Nephron progenitor cell (in vitro differentiated cells): ENCODE measurements around the gene KIF26A.

Source experiments
- DNase-seq: peaks from one replicate; pipeline ENCODE4 v3.0.0; 2021
- H3K27ac Mint-ChIP-seq: 2 replicates; pipeline ENCODE4 v1.8.0; 2021; ENCODE audit warnings: mild to moderate bottlenecking, moderate library complexity, mixed read lengths
- H3K27me3 Mint-ChIP-seq: 2 replicates; pipeline ENCODE4 v1.8.0; 2021; ENCODE audit warnings: mild to moderate bottlenecking, low read depth, mixed read lengths; ENCODE audit not compliant: poor library complexity
- H3K36me3 Mint-ChIP-seq: 2 replicates; pipeline ENCODE4 v1.8.0; 2021; ENCODE audit warnings: low read depth, mixed read lengths
- H3K4me1 Mint-ChIP-seq: 2 replicates; pipeline ENCODE4 v1.8.0; 2021; ENCODE audit warnings: mixed read lengths
- H3K4me3 Mint-ChIP-seq: 2 replicates; pipeline ENCODE4 v1.8.0; 2021; ENCODE audit warnings: mild to moderate bottlenecking, moderate library complexity, mixed read lengths
- H3K9me3 Mint-ChIP-seq: 2 replicates; pipeline ENCODE4 v1.8.0; 2021; ENCODE audit warnings: mild to moderate bottlenecking, moderate library complexity, mixed read lengths
- CTCF ChIP-seq: fragments of 200-600 bp; sonication (generic); IDR thresholded peaks from 2 replicates; pipeline ENCODE4 v1.5.0; 2021; ENCODE audit warnings: antibody characterized with exemption

The KIF26A gene

GRCh38 chr14:104177411-104177810 lies 39.0 kb downstream of the KIF26A start:
- no peak for DNase-seq
- Mint-ChIP-seq H3K4me3 (no peak overlapping the region), H3K9me3 (no peaks in the 10 kb centered on the region), H3K36me3 (no peaks in the 10 kb centered on the region), H3K27me3 (peaks cover 3% of the 10 kb centered on the region), H3K4me1 (peaks cover 24% of the 10 kb centered on the region), H3K27ac (no peak overlapping the region)
- TF ChIP-seq CTCF, result no peak

GRCh38 chr14:104178279-104178678 lies 39.9 kb downstream of the KIF26A start:
- DNase-seq, result no peak
- Mint-ChIP-seq H3K27ac (no peak overlapping the region), H3K27me3 (peaks cover 3% of the 10 kb centered on the region), H3K4me3 (no peak overlapping the region), H3K36me3 (no peaks in the 10 kb centered on the region), H3K4me1 (peaks cover 24% of the 10 kb centered on the region), H3K9me3 (no peaks in the 10 kb centered on the region)
- TF ChIP-seq CTCF, result no peak

GRCh38 chr14:104179126-104179525 lies 40.7 kb downstream of the KIF26A start:
- no peak for TF ChIP-seq CTCF
- H3K27me3 Mint-ChIP-seq, result peaks cover 3% of the 10 kb centered on the region
- DNase-seq, result no peak
- H3K36me3 Mint-ChIP-seq, result no peaks in the 10 kb centered on the region
- H3K4me1 Mint-ChIP-seq, result peaks cover 24% of the 10 kb centered on the region
- H3K27ac Mint-ChIP-seq, result no peak overlapping the region
- no peaks in the 10 kb centered on the region for H3K9me3 Mint-ChIP-seq
- no peak overlapping the region for H3K4me3 Mint-ChIP-seq

GRCh38 chr14:104179564-104180129 lies 41.3 kb downstream of the KIF26A start:
- Mint-ChIP-seq H3K27me3 (peaks cover 3% of the 10 kb centered on the region), H3K4me3 (no peak overlapping the region), H3K36me3 (no peaks in the 10 kb centered on the region), H3K9me3 (no peaks in the 10 kb centered on the region), H3K27ac (no peak overlapping the region), H3K4me1 (peaks cover 21% of the 10 kb centered on the region)
- no peak for TF ChIP-seq CTCF
- no peak for DNase-seq

GRCh38 chr14:104180561-104181165 lies 42.3 kb downstream of the KIF26A start:
- Mint-ChIP-seq H3K36me3 (no peaks in the 10 kb centered on the region), H3K27ac (no peak overlapping the region), H3K4me1 (peaks cover 19% of the 10 kb centered on the region), H3K9me3 (no peaks in the 10 kb centered on the region), H3K27me3 (peaks cover 3% of the 10 kb centered on the region), H3K4me3 (no peak overlapping the region)
- TF ChIP-seq CTCF, result no peak
- DNase-seq, result no peak
